Uterus (tissue), 4 donors: ENCODE data around the gene MAML1. TPM values are rescaled to one million over a fixed set of nuclear protein-coding genes. Genes with fewer than 3 reads are reported as not detected.
A peak's percentile ranks its signal among the peaks of the same experiment; 100 is the strongest.

ENCODE experiments used
- DNase-seq, 2 donors: peaks; one replicate each; pipeline ENCODE4 v3.0.0-alpha.2; 2019 to 2020
- H3K27ac ChIP-seq, 2 donors: fragments of 200-600 bp; sonication (generic); 1 replicate in 1 of 2; 2 replicates in 1 of 2; pipeline ENCODE4 v1.5.1; 2016 to 2018
- H3K27me3 ChIP-seq, 2 donors: fragments of 200-600 bp; sonication (generic); one replicate each; pipeline ENCODE4 v1.5.1; 2018 to 2019; ENCODE audit warnings: control low read depth in 1 of 2
- H3K36me3 ChIP-seq, 2 donors: fragments of 200-600 bp; sonication (generic); one replicate each; pipeline ENCODE4 v1.5.1; 2019; ENCODE audit warnings: control low read depth in 1 of 2
- H3K4me1 ChIP-seq, 2 donors: fragments of 200-600 bp; sonication (generic); one replicate each; pipeline ENCODE4 v1.5.1; 2018 to 2019; ENCODE audit warnings: control low read depth in 1 of 2
- H3K4me3 ChIP-seq, 2 donors: fragments of 200-600 bp; sonication (generic); 1 replicate in 1 of 2; 2 replicates in 1 of 2; pipeline ENCODE4 v1.5.1; 2018 to 2019; ENCODE audit warnings: mild to moderate bottlenecking in 1 of 2
- H3K9me3 ChIP-seq, 2 donors: fragments of 200-600 bp; sonication (generic); one replicate each; pipeline ENCODE4 v1.5.1; 2019; ENCODE audit warnings: control low read depth in 1 of 2
- POLR2A ChIP-seq, 2 donors: fragments of 450-650 bp; IDR thresholded peaks; one replicate each; pipeline ENCODE4 v1.6.1; 2016; ENCODE audit warnings: antibody characterized with exemption in 2 of 2, mild to moderate bottlenecking in 1 of 2, moderate library complexity in 1 of 2
- intact Hi-C: fragments of 100-400 bp; cut with DNase I; formaldehyde crosslinking; loops from one replicate; pipeline ENCODE4 v1.15.1; 2023; ENCODE audit warnings: low total_unique reads
- total RNA-seq, 4 donors: library from RNA; depleted of rRNA in 3 of 4; stranded (reverse); fragments of >200 nt in 3 of 4; gene quantifications; one replicate each; pipeline versions ENCODE4 v1.1.0 to v1.2.4, GENCODE V29; 2014 to 2023
- TF ChIP-seq, protein P1 (sequence below), 4 experiments: fragments of 200-600 bp in 2 of 4; fragments of 450-650 bp in 2 of 4; sonication (generic) in 2 of 4; IDR thresholded peaks; one replicate each; pipeline ENCODE4 v1.5.1; 2016 to 2019; ENCODE audit warnings: antibody characterized with exemption in 4 of 4, mild to moderate bottlenecking in 2 of 4, moderate library complexity in 1 of 4
- donor health status: DM: yes; HTN: yes; CAD: no.

Gene MAML1
- total RNA-seq, 4 donors from 2014 or later = 19.7 to 44.1 (median 21.4) TPM

DNA sequence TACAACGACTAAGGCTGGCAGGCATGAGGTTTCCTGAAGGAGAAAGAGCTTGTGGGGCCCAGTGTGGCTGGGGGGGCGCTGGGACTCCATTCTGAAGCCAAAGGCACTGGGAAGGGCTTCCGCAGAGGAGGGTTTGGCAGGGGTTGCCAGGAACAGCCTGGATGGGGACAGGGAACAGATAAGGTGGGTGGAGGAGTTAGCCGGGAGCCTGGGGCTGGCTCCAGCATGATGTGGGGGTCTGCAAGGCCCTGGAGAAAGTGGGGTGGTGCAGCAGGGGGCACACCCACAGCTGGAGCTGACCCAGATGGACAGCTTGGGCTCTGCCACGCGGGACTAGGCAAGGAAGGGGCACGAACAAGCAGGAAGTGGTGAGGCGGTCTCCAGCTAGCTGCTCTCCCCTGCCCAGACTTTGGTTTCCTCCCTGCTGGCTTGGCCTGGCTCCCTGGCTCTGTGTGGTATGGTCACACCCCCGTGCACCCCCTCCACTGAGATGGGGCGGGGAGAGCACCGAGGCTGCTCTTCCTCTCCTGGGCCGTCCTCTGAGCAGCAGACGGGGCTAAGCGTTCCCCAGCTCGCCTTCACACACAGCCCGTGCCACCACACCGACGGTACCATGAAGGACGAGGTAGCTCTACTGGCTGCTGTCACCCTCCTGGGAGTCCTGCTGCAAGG is 61.0 kb downstream of the MAML1 start, which contains the start of gene LTC4S:
Gene LTC4S, plus strand, starts transcription at position 519 of the 672 bp plus-strand sequence. Its CDS starts 95 bp downstream, at position 614.
- intact Hi-C loops = no loop called here
- TF ChIP-seq, protein P1, sequence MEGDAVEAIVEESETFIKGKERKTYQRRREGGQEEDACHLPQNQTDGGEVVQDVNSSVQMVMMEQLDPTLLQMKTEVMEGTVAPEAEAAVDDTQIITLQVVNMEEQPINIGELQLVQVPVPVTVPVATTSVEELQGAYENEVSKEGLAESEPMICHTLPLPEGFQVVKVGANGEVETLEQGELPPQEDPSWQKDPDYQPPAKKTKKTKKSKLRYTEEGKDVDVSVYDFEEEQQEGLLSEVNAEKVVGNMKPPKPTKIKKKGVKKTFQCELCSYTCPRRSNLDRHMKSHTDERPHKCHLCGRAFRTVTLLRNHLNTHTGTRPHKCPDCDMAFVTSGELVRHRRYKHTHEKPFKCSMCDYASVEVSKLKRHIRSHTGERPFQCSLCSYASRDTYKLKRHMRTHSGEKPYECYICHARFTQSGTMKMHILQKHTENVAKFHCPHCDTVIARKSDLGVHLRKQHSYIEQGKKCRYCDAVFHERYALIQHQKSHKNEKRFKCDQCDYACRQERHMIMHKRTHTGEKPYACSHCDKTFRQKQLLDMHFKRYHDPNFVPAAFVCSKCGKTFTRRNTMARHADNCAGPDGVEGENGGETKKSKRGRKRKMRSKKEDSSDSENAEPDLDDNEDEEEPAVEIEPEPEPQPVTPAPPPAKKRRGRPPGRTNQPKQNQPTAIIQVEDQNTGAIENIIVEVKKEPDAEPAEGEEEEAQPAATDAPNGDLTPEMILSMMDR (IDR thresholded peaks at IDR 0.05) = no peak
- TF ChIP-seq POLR2A (IDR thresholded peaks at IDR 0.05) = peak in 1 of 2 donors; percentile 10
- Histone ChIP-seq H3K36me3 (no peaks in the 10 kb centered on the region), H3K4me1 (peaks cover 0 to 9% of the 10 kb centered on the region in 2 donors), H3K4me3 (no peak within 1 kb of the TSS), H3K9me3 (no peaks in the 10 kb centered on the region), H3K27me3 (no peaks in the 10 kb centered on the region), H3K27ac (peak within 1 kb of the TSS; percentile 77 to 81)
- DNase-seq = peak; percentile 84 to 85

GRCh38 chr5:179794171-179794570 is 61.5 kb downstream of the MAML1 start:
- peak in 1 of 2 donors; percentile 18 for DNase-seq
- no peak overlapping the region for H3K4me3 ChIP-seq
- H3K27me3 ChIP-seq = no peaks in the 10 kb centered on the region
- peak overlapping the region; percentile 77 to 81 for H3K27ac ChIP-seq
- no peak for TF ChIP-seq POLR2A (IDR thresholded peaks at IDR 0.05)
- H3K9me3 ChIP-seq = no peaks in the 10 kb centered on the region
- peaks cover 0 to 9% of the 10 kb centered on the region in 2 donors for H3K4me1 ChIP-seq
- intact Hi-C loops = no loop called here
- no peaks in the 10 kb centered on the region for H3K36me3 ChIP-seq

GRCh38 chr5:179794575-179794974 is 62.0 kb downstream of the MAML1 start:
- no peaks in the 10 kb centered on the region for H3K36me3 ChIP-seq
- H3K9me3 ChIP-seq = no peaks in the 10 kb centered on the region
- H3K27ac ChIP-seq = peak overlapping the region; percentile 77 to 81
- TF ChIP-seq, protein P1 (IDR thresholded peaks at IDR 0.05) = no peak
- no peak for TF ChIP-seq POLR2A (IDR thresholded peaks at IDR 0.05)
- H3K4me3 ChIP-seq = no peak overlapping the region
- no peaks in the 10 kb centered on the region for H3K27me3 ChIP-seq
- DNase-seq = no peak
- peaks cover 0 to 9% of the 10 kb centered on the region in 2 donors for H3K4me1 ChIP-seq
- intact Hi-C loops = no loop called here

GRCh38 chr5:179795049-179795862 is 62.6 kb downstream of the MAML1 start:
- peak in 1 of 2 donors; percentile 38 for DNase-seq
- TF ChIP-seq, protein P1 (IDR thresholded peaks at IDR 0.05) = no peak
- no peak for TF ChIP-seq POLR2A (IDR thresholded peaks at IDR 0.05)
- H3K27ac ChIP-seq = peak overlapping the region; percentile 77 to 81
- no peaks in the 10 kb centered on the region for H3K9me3 ChIP-seq
- no peaks in the 10 kb centered on the region for H3K36me3 ChIP-seq
- peaks cover 0 to 9% of the 10 kb centered on the region in 2 donors for H3K4me1 ChIP-seq
- peak overlapping the region; percentile 46 to 52 for H3K4me3 ChIP-seq
- no peaks in the 10 kb centered on the region for H3K27me3 ChIP-seq
- intact Hi-C loops = no loop called here

DNA sequence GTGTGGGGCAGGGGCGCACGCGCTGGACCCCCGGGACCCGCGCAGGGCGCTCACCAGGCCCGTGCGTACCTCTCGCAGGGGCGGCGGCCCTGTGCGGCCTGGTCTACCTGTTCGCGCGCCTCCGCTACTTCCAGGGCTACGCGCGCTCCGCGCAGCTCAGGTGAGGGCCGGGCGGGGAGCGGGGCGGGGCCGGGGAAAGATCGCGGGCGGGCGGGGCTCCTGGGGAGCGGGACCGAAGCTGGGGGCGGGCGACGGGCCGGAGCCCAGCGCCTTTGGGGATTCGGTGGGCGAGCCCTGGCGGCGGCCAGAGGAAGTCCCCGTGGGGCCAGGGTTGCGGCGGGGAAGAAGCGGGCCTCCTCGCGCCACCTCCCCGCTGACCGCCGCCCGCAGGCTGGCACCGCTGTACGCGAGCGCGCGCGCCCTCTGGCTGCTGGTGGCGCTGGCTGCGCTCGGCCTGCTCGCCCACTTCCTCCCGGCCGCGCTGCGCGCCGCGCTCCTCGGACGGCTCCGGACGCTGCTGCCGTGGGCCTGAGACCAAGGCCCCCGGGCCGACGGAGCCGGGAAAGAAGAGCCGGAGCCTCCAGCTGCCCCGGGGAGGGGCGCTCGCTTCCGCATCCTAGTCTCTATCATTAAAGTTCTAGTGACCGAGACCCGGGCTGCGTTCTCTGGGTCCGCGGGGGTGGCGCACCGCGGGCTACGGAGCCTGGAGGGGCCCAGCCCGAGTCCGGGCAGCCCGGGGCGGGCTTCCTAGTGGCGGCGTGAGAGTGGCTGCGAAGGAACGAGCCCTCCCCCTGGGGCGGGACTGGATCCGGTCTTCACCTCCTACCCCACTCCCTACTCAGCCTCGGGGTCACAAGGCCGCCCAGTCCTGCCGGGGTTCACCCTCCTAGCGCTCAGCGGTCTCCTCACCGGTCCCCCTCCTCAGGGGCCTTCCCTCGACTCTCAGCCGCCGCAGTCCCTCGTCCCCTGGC is 63.5 kb downstream of the MAML1 start:
- peak overlapping the region; percentile 77 to 81 for H3K27ac ChIP-seq
- H3K4me3 ChIP-seq = peak overlapping the region; percentile 46 to 52
- peaks cover 0 to 9% of the 10 kb centered on the region in 2 donors for H3K4me1 ChIP-seq
- no peaks in the 10 kb centered on the region for H3K9me3 ChIP-seq
- H3K27me3 ChIP-seq = no peaks in the 10 kb centered on the region
- TF ChIP-seq, protein P1 (IDR thresholded peaks at IDR 0.05) = peak; percentile 69 to 96 (median 94)
- peak; percentile 6 to 42 for TF ChIP-seq POLR2A (IDR thresholded peaks at IDR 0.05)
- no peaks in the 10 kb centered on the region for H3K36me3 ChIP-seq
- peak; percentile 67 to 77 for DNase-seq
- intact Hi-C loops = no loop called here
